DLD1 (cell line): ENCODE results near the gene SCIMP.
"Not testable (repeated sequence)": the region's sequence is repeated elsewhere in the genome, so short reads cannot be mapped to it uniquely, and the experiment has no call there.

Source experiments
- in situ Hi-C: cut with HindIII; loops from 2 replicates; pipeline ENCODE4 v1.10.0; 2017; ENCODE audit warnings: low sequenced_read_pairs

SCIMP gene

DNA sequence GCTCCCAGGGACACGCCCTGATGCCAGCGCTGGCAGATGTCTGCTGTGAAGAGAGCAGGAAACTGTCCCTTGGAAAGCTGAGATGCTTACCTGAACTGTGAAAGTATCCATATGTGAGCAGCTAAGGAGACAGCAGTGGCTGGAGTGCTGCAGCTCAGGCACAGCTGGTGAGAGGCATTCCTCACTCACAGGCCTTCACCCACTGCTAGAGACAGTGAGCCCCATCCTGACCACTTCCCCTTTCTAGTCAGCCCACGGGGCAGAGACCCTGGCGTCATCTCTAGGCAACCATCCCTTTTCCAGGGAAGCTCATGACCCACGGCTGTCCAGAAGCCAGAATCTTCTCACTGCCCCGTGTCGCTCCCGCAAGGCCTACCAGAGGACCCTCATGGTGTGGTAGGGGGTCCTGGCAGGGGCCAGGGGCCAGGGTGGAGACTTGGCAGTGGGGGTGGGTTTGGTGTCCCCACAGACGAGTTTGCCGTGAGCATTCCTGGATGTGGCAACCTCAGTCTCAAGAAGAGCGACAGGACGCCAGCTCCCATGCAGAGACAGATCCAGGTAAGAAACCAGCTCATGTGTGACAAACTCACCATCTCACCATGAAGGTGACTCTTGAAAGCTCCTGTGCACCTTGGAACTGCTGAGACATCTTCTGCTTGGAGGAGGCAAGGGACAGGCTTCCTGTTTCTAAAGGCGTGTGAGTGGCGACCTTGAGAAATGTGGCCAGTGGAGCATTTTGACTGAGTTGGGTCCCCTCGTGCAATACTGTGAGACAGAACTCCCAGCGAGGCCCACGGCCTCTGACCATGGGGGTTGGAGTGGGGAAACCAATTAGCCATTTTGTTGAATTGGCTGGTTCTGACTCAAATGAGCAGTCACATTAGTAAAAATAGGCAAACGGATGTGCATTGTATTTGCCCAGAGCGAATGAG, at the start of gene SCIMP:
Gene SCIMP, minus strand, starts transcription at position 216 of the 932 bp plus-strand sequence. Its CDS starts 105 bp downstream, at position 111.
- in situ Hi-C loops, result no loop called here

DNA sequence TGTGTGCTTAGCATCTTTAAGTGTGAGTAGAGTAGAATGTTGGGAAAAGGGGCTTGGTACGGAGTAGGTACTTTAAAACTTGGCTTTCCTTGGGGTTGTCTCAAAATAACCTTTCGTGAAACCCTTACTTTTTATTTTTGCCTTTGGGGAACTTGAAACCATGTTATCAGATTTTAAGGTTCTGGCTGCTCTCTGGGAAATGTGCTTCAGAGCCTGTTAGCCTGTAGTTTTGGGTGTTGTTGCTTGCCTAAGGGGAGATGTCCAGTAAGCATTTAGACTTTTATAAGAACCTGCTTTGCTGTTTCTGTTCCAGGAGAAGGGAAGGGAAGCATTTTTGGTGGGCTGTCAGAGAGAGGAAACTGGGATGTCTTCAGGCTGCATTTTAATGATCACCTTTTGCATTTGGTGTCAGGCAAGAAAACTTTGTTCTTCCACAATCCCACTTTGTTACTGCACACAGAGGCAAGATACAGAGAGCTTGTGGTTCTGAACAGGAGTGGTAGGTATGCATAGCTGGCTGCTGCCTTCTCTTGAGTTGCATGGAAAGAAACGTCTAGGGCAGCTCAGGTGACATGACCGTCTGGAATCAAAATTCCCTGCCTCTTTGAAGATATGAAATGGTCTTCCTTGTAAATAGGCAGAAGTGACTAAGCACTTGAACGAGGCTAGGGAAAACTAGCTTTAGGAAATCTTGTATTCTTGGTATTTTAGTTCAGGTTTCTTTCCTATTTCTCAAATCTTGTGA, 49.1 kb upstream of the SCIMP start:
- in situ Hi-C loops, result no loop called here

DNA sequence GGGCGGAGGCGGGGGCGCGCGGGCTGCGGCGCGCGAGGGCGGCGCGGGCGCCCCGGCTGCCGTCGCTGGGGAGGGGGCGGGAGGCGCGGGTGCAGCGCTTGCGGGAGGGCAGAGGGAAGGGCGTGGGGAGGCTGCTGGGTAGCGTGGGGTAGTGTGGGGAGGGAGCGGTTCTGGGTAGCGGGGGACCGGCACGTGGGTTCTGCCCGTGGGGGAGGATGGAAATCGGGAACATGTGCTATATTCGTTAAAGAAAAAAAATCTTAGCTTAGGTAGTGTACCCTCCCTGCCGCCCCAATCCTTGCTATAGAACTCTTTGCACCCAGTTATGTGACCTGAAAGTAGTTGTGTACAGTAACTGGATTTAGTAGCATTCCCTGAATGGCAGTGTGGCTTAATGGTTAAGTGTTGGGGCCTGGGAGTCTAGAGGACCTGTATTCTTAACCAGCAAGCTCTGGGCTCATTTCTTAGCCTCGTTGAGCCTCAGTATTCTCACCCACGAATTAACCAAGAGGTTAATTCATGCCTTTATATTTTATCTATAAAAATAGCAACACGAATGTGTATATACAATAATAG, 48.1 kb upstream of the SCIMP start:
- in situ Hi-C loops, result no loop called here

DNA sequence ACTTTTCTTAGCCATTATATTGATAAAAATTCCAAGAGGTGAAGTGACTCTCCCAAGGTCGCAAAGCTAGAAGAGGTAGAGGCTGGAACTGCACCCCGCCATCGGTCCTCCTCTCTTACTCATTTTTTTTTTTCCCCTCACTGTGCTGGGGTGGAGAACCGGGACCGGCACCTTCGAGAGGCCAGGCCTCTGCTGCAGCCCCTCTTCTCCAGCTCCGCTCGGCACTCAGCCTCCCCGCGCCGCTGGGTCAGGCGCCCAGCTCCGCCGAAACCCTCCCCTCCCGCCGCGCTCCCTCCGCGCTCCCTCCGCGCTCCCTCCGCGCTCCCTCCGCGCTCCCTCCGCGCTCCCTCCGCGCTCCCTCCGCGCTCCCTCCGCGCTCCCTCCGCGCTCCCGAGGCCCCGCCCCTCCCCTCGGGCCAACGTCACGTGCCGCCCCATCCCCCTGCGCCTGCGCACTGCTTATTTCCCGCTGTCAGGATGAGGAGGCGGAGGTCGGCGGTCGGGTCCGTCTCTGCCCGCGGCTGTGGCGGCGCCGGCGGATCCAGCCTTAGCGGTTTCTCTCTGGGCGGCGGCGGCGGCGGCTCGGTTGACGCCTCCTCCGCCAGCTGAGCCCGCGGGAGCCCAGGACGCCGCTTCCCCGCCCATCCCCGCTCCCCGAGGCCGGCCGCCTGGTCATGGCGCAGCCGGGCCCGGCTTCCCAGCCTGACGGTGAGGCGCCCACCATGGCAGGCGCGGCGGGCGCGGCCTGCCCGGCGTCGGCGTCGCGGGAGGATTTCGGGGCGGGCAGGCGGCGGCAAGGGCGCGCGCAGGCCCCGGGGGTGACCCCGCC, 47.4 kb upstream of the SCIMP start, which contains the start of gene RABEP1:
Gene RABEP1, plus strand, starts transcription at position 471 of the 828 bp plus-strand sequence. Its CDS starts 203 bp downstream, at position 674.
- in situ Hi-C loops, result no loop called here

DNA sequence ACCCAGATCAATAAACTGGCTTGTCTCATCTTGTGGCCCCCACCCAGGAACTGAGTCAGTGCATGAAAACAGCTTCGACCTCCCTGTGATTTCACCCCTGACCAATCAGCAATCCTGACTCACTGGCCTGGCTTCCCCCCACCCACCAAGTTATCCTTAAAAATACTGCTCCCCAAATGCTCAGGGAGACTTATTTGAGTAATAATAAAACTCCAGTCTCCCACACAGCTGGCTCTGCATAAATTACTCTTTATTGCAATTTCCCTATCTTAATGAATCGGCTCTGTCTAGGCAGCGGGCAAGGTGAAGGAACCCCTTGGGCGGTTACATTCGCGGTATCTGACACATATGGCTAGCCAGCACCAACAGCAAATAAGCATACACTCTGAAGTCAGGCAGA, 37.7 kb upstream of the SCIMP start:
- in situ Hi-C loops, result no loop called here

DNA sequence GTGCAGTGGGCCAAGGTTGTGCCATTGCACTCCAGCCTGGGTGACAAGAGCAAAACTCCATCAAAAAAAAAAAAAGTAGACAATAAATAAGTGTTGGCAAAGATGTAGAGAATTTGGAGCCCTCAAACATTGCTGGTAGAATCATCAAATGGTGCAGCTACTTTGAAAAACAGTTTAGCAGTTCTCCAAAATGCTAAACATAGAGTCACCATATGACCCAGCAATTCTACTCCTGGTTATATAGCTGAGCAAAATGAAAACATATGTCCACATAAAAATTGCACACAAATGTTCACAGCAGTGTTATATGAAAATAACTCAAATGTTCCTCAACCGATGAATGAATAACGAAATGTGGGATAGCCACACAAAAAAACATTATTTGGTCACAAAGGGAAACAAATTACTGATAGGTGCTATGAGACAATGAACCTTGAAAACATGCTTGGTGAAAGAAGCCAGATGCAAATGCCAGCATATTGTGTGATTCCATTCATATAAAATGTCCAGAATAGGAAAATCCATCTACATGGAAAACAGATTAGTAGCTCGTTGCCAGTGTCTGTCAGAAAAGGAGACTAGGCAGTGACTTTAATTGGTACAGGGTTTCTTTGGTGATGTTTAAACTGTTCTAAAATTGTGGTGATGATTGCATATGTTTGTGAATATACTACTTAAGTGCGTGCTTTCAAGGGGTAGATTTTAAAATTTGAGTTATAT, 34.7 kb upstream of the SCIMP start:
- in situ Hi-C loops, result no loop called here

DNA sequence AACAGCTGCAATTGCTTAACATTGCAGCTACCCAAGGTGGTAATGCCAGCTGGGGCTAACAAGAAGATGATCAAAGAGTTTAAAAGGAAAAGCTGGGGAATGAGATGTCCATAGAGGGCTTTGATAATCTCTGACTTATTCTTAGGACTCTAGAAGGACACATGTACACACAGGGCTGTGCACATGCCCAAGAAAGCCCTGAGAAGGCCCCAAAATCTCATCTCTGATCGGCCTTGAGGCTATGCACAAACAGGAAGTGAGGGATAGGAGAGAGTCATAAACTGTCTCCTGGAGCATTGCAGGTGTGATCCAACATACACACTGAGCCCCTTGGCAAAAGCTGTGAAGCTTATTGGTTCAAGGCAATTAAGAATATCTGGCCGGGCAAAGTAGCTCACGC, 30.2 kb upstream of the SCIMP start:
- in situ Hi-C loops, result no loop called here

DNA sequence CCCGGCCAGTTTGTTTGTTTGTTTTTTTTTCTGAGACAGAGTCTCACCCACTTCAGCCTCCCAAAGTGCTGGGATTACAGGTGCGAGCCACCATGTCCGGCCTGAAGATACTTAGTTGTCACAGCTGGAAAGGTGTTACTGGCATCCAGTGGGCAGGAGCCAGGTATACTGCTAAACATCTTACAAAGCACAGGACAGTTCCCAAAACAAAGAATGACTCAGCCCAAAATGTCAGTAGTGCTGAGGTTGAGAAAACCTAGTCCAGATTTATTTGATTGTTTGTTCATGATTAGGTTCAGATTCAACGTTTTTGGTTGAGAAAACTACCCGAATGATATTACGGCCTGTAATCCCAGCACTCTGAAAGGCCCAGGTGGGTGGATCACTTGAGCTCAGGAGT, 28.8 kb upstream of the SCIMP start:
- in situ Hi-C loops, result no loop called here

DNA sequence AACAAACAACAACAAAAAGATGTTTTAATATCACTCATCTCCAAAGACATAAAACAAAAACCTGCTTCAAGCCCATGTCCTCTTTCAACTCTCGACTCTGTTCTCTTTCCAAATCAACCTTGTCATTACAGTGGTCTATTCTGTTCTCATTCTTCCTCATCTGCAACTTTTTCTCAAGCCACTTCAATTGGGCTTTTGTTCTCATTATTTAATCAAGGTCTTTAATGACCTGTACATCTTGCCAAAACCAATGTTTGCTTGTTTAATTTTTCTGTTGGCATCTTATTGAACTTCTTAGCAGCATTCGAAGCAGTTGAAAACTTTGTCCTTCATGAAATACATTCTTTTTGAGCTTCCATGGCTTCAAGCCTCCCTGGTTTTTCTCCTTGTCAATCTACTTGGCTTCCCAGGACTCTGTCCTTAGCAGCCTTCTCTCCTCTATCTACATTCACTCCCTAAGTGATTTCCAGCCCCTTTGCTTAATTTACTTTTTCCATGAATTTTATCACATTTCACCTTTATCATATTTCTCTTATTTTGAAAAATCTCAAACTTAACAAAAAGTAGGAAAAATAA, 27.8 kb upstream of the SCIMP start:
- in situ Hi-C loops, result no loop called here

DNA sequence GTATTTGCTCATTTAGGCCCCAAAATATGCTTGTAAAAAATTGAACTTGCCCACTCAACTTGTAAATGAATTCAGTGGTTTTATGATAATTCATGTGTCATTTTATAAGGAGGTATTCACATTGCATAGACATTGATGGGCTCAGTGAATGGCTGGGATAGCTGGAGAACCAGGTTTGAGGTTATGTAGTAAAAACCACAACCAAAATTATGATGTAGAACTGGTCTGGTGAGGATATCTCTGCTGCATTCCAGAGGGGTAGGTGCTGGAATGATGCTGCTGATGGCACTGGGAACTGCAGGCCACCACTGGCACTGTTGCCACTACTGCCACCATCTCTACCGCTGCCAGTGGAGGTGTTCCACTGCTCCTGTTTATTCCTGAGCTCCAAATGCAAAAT, 25.9 kb upstream of the SCIMP start:
- in situ Hi-C loops, result no loop called here

DNA sequence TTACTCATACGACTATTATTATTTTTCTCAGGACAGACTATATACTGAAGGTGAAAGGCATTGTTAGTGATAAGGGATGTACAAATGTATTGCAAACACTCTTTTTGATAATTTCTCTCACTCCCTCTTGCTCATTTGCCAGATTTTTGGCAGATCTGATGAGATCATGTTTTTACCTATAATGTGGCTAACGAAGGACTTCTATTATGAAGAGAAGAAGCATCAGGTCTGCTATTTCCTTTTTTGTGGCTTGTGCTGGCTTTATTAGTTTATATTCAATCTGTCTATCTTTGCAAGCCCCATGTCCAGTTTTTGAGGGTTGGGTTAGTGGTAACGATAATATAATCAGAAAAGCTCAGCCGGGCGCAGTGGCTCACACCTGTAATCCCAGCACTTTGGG, 22.5 kb upstream of the SCIMP start:
- in situ Hi-C loops, result no loop called here

DNA sequence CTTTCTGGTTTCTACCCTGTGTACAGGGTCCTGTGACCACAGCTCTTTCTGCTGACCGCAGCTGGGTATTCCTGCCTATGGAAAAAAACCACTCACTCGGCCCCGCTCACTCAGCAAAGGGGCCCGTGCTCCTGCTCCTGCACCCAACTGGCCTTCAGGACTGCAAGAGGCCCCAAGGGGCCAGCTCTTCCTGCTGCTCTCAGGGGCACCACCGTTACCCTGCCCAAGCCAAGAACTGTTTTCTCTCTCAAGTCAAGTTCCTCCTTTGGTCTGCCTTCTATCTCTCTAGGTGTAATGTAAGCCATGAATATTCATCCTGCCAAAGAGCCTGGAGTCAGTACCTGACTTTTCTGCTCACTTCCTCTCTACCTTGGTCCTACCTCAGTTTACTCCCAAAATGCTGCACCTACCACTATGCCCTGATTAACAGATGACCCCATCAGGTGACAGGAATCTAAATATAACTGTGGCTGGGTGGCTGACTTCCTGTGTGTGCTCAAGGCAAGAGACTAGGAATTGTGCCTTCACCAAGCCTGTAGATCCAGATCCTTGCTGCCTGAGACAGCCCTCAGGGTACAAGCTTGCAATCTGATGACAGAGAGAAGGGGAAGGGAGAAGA, 20.4 kb upstream of the SCIMP start:
- in situ Hi-C loops, result no loop called here

DNA sequence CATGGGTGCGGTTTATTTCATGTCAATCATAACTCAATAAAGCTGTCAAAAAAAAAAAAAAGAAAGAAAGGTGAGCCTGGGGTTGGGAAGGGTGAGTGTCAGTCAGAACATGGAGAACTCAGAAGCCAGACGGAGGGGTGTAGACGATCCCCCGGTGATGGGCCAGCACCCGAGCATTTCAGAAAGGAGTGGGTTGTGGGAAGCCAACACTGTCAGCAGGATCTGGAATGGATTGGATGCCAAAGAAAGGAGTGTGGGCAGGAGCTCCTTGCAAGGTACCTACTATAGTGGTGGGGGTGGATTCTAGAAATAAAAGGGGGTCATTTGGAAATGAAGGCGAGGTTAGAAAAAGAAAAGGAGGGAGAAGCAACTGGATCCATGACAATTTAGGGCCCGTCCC, 19.8 kb upstream of the SCIMP start:
- in situ Hi-C loops, result no loop called here

DNA sequence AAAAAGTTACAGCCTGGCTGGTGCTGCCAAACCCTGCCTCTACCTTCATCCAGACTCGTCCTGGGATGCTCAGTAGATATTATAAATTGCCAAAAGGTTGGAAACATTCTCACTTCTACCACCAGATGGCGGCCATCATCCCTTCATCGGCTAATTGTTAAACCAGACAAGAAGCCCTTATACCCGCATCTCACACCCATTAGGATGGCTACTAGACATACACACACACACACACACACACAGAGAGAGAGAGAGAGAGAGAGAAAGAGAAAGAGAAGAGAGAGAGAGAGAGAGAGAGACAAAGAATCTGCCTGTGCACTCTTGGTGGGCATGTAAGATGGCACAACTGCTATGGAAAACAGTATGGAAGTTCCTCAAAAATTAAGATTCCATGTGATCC, 15.0 kb upstream of the SCIMP start:
- in situ Hi-C loops, result no loop called here

DNA sequence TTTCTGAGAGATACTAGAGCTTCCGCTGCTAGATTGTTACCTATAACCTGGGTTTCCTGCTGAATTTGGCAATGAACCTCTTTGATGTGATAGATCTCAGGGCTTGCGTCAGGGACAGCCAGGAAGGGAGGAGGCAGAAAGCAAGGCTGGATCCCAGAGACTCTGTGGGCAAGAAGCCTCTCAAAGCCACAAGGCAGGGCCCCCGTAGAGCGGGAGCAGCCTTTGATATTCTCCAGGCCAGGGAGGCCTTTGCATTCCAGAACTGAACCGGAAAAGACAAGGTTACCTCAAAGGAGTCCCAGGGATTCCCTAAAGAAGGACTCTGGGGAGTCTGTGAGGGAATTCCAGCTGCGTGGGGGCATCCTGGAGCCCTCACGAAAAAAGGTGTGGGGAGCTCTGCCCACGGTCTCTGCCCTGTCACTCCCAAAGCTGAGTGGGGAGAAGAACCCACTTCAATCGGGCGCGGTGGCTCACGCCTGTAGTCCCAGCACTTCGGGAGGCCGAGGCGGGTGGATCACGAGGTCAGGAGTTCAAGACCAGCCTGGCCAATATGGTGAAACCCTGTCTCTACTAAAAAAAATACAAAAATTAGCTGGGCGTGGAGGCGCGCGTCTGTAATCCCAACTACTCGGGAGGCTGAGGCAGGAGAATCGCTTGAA, 14.3 kb upstream of the SCIMP start:
- in situ Hi-C loops, result no loop called here

DNA sequence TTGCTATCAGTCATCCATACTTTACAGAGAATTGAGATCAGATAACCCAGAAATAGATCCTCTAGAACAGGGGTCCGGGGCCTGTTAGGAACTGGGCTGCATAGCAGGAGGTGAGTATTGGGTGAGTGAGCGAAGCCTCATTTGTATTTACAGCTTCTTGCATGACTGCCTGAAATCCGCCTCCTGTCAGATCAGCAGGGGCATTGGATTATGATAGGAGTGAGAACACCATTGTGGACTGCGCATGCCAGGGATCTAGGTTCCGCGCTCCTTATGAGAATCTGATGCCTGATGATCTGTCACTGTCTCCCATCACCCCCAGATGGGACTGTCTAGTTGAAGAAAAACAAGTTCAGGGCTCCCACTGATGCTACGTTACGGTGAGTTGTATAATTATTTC, 13.0 kb upstream of the SCIMP start:
- in situ Hi-C loops, result no loop called here

DNA sequence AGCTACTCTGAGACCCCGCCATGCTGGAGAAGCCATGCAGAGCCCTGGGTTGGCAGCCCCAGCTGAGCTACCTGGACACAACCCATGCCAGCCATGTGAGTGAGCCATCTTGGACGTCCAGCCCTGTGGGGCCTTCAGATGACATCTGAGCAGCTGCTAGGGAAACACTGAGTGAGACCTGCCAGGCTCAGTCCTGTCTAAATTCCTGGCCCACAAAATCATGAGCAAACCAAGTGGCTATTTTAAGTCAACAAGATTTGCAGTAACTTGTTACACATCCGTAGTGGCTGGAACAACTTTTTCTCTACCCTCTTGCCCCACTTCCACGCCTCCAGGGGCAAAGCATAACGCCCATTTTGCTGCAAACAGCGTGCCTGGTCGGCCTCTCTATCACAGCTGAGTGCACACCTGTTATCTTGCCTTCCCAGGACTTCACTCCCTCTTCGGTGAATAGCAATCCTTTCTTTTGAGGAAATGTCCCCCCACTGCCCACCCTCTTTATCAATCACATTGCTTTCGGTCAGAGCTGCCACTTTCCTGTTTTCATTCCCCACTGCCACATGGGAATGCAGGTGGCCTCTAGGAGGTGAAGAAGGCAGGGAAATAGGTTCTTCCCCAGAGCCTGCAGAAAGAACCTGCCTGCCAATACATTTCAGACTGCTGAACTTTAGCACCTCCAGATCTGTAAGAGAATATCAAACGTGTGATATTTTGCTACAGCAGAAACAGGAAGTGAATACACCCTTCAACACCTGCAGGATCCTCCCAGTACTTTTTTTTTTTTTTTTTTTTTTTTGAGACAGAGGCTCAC, 7.4 kb upstream of the SCIMP start:
- in situ Hi-C loops, result no loop called here

DNA sequence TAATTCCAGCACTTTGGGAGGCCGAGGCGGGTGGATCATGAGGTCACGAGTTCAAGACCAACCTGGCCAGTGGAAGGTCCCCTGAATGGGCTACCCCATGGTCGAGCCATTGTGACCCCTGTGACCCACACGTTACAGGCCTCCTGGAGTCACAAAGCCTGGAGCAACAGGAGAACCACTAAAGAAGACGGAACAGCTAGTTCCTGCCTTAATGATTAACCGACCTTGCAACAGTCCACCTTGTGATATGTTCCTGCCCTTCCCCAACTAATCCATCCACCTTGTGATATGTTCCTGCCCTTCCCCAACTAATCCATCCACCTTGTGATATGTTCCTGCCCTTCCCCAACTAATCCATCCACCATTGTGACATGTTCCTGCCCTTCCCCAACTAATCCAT, 5.1 kb upstream of the SCIMP start:
- in situ Hi-C loops, result not testable (repeated sequence)
